ENCODE measurements around the gene EXO1. TPM values are rescaled to one million over a fixed set of nuclear protein-coding genes. Genes with fewer than 3 reads are reported as not detected.

Gene EXO1
- total and polyA plus RNA-seq, 2 experiments from 2014 or later = 3.1 to 5.0 TPM

- no peak overlapping the region for H3K27ac ChIP-seq
- H4K20me1 ChIP-seq (ENCODE audit: insufficient read depth, poor library complexity, severe bottlenecking) = no peaks in the 10 kb centered on the region
- H3K27me3 ChIP-seq = no peaks in the 10 kb centered on the region
- WGBS (ENCODE audit: low lambda C conversion rate, missing lambda C conversion rate) = 93% methylated on average over 2 of the region's 2 CpGs
- no peaks in the 10 kb centered on the region for H3K79me2 ChIP-seq
- no peak overlapping the region for H3K4me3 ChIP-seq
- no peaks in the 10 kb centered on the region for H3K9me2 ChIP-seq (replicated peaks; ENCODE audit: insufficient read depth)
- no peak overlapping the region for H2AFZ ChIP-seq
- no peaks in the 10 kb centered on the region for H3K4me1 ChIP-seq (ENCODE audit: insufficient read depth)
- H3K4me2 ChIP-seq = no peak overlapping the region
- no peaks in the 10 kb centered on the region for H3K9me3 ChIP-seq (ENCODE audit: low read depth)
- DNase-seq (ENCODE audit: low spot score) = no peak
- H3K36me3 ChIP-seq (replicated peaks; ENCODE audit: insufficient read depth, low read depth) = no peaks in the 10 kb centered on the region
- TF ChIP-seq, protein P1, sequence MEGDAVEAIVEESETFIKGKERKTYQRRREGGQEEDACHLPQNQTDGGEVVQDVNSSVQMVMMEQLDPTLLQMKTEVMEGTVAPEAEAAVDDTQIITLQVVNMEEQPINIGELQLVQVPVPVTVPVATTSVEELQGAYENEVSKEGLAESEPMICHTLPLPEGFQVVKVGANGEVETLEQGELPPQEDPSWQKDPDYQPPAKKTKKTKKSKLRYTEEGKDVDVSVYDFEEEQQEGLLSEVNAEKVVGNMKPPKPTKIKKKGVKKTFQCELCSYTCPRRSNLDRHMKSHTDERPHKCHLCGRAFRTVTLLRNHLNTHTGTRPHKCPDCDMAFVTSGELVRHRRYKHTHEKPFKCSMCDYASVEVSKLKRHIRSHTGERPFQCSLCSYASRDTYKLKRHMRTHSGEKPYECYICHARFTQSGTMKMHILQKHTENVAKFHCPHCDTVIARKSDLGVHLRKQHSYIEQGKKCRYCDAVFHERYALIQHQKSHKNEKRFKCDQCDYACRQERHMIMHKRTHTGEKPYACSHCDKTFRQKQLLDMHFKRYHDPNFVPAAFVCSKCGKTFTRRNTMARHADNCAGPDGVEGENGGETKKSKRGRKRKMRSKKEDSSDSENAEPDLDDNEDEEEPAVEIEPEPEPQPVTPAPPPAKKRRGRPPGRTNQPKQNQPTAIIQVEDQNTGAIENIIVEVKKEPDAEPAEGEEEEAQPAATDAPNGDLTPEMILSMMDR (IDR thresholded peaks at IDR 0.05; ENCODE audit: poor library complexity) = no peak
- TF ChIP-seq EZH2phosphoT487 (IDR thresholded peaks at IDR 0.05; ENCODE audit: low read depth, severe bottlenecking, unreplicated experiment) (no peak), EZH2 (IDR thresholded peaks at IDR 0.05; ENCODE audit: borderline replicate concordance) (no peak)
Observed at GRCh38 chr1:241827264-241827663, 20.7 kb upstream of the EXO1 start.

DNA sequence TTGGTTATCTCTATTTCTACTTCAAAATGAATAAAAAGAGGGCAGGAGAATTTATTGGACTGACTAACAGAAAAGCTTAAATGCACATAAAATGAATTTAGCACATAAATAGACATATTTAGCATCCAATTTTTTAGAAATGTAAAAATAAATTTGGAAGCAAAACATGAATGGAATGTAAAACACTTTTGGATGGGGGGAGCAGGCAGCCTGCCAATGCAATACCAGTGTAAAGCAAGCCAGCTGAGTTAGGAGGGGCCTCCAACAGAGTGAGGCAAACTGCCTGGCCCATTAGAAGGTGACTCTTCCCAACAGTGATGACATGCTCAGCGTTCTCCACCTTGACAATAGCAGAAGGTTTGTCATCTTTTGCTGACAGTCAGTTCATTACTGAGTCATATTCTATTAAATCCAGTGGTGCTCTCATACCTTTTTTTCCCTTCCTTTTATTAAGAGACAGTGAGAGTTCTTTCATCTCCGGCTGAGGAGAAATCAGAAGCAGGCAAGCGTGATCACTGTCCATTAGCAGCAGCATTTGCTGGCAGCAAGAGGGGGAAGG is 19.5 kb upstream of the EXO1 start:
- no peaks in the 10 kb centered on the region for H3K9me2 ChIP-seq (replicated peaks; ENCODE audit: insufficient read depth)
- H3K4me3 ChIP-seq = no peak overlapping the region
- 50% methylated on average over 3 of the region's 3 CpGs for WGBS (ENCODE audit: low lambda C conversion rate, missing lambda C conversion rate)
- no peaks in the 10 kb centered on the region for H4K20me1 ChIP-seq (ENCODE audit: insufficient read depth, poor library complexity, severe bottlenecking)
- no peaks in the 10 kb centered on the region for H3K36me3 ChIP-seq (replicated peaks; ENCODE audit: insufficient read depth, low read depth)
- no peaks in the 10 kb centered on the region for H3K79me2 ChIP-seq
- DNase-seq (ENCODE audit: low spot score) = no peak
- H3K27me3 ChIP-seq = no peaks in the 10 kb centered on the region
- no peak overlapping the region for H2AFZ ChIP-seq
- TF ChIP-seq, protein P1 (IDR thresholded peaks at IDR 0.05; ENCODE audit: poor library complexity) = no peak
- TF ChIP-seq EZH2 (IDR thresholded peaks at IDR 0.05; ENCODE audit: borderline replicate concordance) = no peak
- no peak for TF ChIP-seq EZH2phosphoT487 (IDR thresholded peaks at IDR 0.05; ENCODE audit: low read depth, severe bottlenecking, unreplicated experiment)
- no peaks in the 10 kb centered on the region for H3K4me1 ChIP-seq (ENCODE audit: insufficient read depth)
- no peaks in the 10 kb centered on the region for H3K9me3 ChIP-seq (ENCODE audit: low read depth)
- H3K27ac ChIP-seq = no peak overlapping the region
- H3K4me2 ChIP-seq = no peak overlapping the region

DNA sequence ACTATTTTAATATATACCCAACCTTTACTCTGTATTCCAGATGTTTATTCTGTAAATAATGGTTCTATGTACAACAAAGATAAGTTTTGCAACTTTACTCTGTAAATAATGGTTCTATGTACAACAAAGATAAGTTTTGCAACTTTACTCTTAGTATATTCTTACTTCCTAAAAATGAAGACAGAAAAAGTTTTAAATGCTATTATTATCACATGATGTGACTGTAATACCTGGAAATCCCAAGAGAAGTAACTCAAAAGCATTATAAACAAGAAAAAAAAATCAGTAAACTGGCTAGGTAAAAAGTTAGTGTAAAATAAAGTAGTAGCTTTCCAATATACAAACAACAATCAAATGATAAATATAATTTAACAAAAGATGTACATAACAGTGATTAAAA is 18.5 kb upstream of the EXO1 start:
- no peak overlapping the region for H3K27ac ChIP-seq
- no peaks in the 10 kb centered on the region for H4K20me1 ChIP-seq (ENCODE audit: insufficient read depth, poor library complexity, severe bottlenecking)
- no peak for DNase-seq (ENCODE audit: low spot score)
- TF ChIP-seq EZH2phosphoT487 (IDR thresholded peaks at IDR 0.05; ENCODE audit: low read depth, severe bottlenecking, unreplicated experiment) (no peak), EZH2 (IDR thresholded peaks at IDR 0.05; ENCODE audit: borderline replicate concordance) (no peak)
- TF ChIP-seq, protein P1 (IDR thresholded peaks at IDR 0.05; ENCODE audit: poor library complexity) = no peak
- H3K27me3 ChIP-seq = no peaks in the 10 kb centered on the region
- H3K9me3 ChIP-seq (ENCODE audit: low read depth) = no peaks in the 10 kb centered on the region
- H3K9me2 ChIP-seq (replicated peaks; ENCODE audit: insufficient read depth) = no peaks in the 10 kb centered on the region
- H2AFZ ChIP-seq = no peak overlapping the region
- H3K4me2 ChIP-seq = no peak overlapping the region
- no peaks in the 10 kb centered on the region for H3K36me3 ChIP-seq (replicated peaks; ENCODE audit: insufficient read depth, low read depth)
- H3K4me3 ChIP-seq = no peak overlapping the region
- no peaks in the 10 kb centered on the region for H3K4me1 ChIP-seq (ENCODE audit: insufficient read depth)
- H3K79me2 ChIP-seq = no peaks in the 10 kb centered on the region
